Naive thymus-derived CD4-positive, alpha-beta T cell (primary cell): ENCODE data around the gene TRIML1. TPM values are rescaled to one million over a fixed set of nuclear protein-coding genes. Genes with fewer than 3 reads are reported as not detected.

Experiments
- ATAC-seq: fragments of 150-1000 bp; cut with Tn5 transposase; 2 replicates; pipeline ENCODE4 v1.10.0; 2021; ENCODE audit warnings: mild to moderate bottlenecking, moderate library complexity
- CTCF ChIA-PET: fragments of 350-600 bp; sonication (Branson Sonifier 250); formaldehyde crosslinking; loops from one replicate; lab custom pipeline; 2021; ENCODE audit warnings: antibody characterized with exemption; lab: Charles Lee
- POLR2A ChIA-PET: fragments of 350-600 bp; sonication (Branson Sonifier 250); formaldehyde crosslinking; loops from one replicate; lab custom pipeline; 2021; ENCODE audit warnings: antibody characterized with exemption, inconsistent platforms; lab: Charles Lee
- DNase-seq, 9 donors: peaks; one replicate each; pipeline versions ENCODE4 v3.0.0 to v3.0.0-alpha.2; 2020 to 2022; ENCODE audit warnings: mixed read lengths in 1 of 9
- H3K27ac ChIP-seq: one replicate; pipeline ENCODE4 v1.7.0; 2013; ENCODE audit warnings: mild to moderate bottlenecking, low read depth, low read length, moderate library complexity
- H3K27me3 ChIP-seq, 2 donors: one replicate each; pipeline ENCODE4 v1.7.0; 2013; ENCODE audit warnings: low read length in 2 of 2, mild to moderate bottlenecking in 2 of 2, moderate library complexity in 2 of 2; ENCODE audit not compliant: control insufficient read depth in 2 of 2, insufficient read depth in 2 of 2
- H3K36me3 ChIP-seq, 3 experiments: 1 replicate in 2 of 3; 2 replicates in 1 of 3; pipeline ENCODE4 v1.7.0; 2013; ENCODE audit warnings: low read length in 3 of 3, mild to moderate bottlenecking in 3 of 3, moderate library complexity in 1 of 3; ENCODE audit not compliant: insufficient read depth in 3 of 3, control insufficient read depth in 2 of 3
- H3K4me1 ChIP-seq, 2 donors: one replicate each; pipeline ENCODE4 v1.7.0; 2013; ENCODE audit warnings: low read length in 2 of 2, mild to moderate bottlenecking in 2 of 2, moderate library complexity in 1 of 2; ENCODE audit not compliant: control insufficient read depth in 2 of 2, insufficient read depth in 2 of 2
- H3K4me3 ChIP-seq: 2 replicates; pipeline ENCODE4 v1.7.0; 2013; ENCODE audit warnings: mild to moderate bottlenecking, low read length
- H3K9me3 ChIP-seq, 3 experiments: 1 replicate in 2 of 3; 2 replicates in 1 of 3; pipeline ENCODE4 v1.7.0; 2013; ENCODE audit warnings: low read length in 3 of 3; ENCODE audit not compliant: control insufficient read depth in 2 of 3
- H3K27ac Mint-ChIP-seq, 9 donors: one replicate each; pipeline ENCODE4 v1.8.0; 2020 to 2022; ENCODE audit warnings: mixed read lengths in 9 of 9, mild to moderate bottlenecking in 8 of 9, moderate library complexity in 5 of 9, inconsistent platforms in 2 of 9
- H3K27me3 Mint-ChIP-seq, 5 donors: one replicate each; pipeline ENCODE4 v1.8.0; 2021 to 2022; ENCODE audit warnings: mixed read lengths in 5 of 5, mild to moderate bottlenecking in 1 of 5
- H3K36me3 Mint-ChIP-seq, 5 donors: one replicate each; pipeline ENCODE4 v1.8.0; 2020 to 2022; ENCODE audit warnings: mixed read lengths in 5 of 5, mild to moderate bottlenecking in 3 of 5, inconsistent platforms in 1 of 5
- H3K4me1 Mint-ChIP-seq, 7 donors: one replicate each; pipeline ENCODE4 v1.8.0; 2020 to 2022; ENCODE audit warnings: mixed read lengths in 7 of 7, mild to moderate bottlenecking in 3 of 7, inconsistent platforms in 1 of 7
- H3K4me3 Mint-ChIP-seq, 10 donors: one replicate each; pipeline ENCODE4 v1.8.0; 2020 to 2022; ENCODE audit warnings: mild to moderate bottlenecking in 10 of 10, mixed read lengths in 10 of 10, moderate library complexity in 6 of 10, inconsistent platforms in 2 of 10
- H3K9me3 Mint-ChIP-seq, 11 donors: one replicate each; pipeline ENCODE4 v1.8.0; 2020 to 2022; ENCODE audit warnings: mixed read lengths in 11 of 11, mild to moderate bottlenecking in 4 of 11, inconsistent platforms in 1 of 11, moderate library complexity in 1 of 11
- intact Hi-C, 2 donors: fragments of 100-400 bp; cut with micrococcal nuclease; formaldehyde crosslinking; loops; one replicate each; pipeline ENCODE4 v1.15.1; 2023
- polyA plus RNA-seq, 2 donors: library from polyadenylated mRNA; unstranded; fragments of 300-500 nt; fragmentation: Illumina TruSeq; gene quantifications; one replicate each; pipeline ENCODE4 v1.2.3, GENCODE V29; 2021
- total RNA-seq, 6 experiments: library from RNA in 5 of 6; stranded (reverse) in 5 of 6; gene quantifications; 1 replicate in 5 of 6; 2 replicates in 1 of 6; pipeline ENCODE4 v1.2.3 and lab custom pipeline; 2021 to 2026

Gene TRIML1
- total RNA-seq (not detected), polyA plus RNA-seq (not detected), total RNA-seq (lab: John Stamatoyannopoulos, UW) (not detected)

- H3K4me3 Mint-ChIP-seq, result no peak within 1 kb of the TSS
- ChIA-PET POLR2A (no interaction called here), CTCF (no interaction called here)
- no peaks in the 10 kb centered on the region for H3K4me1 ChIP-seq
- H3K27me3 Mint-ChIP-seq, result peaks cover 0 to 4% (median 0%) of the 10 kb centered on the region in 5 donors
- no peak for ATAC-seq
- intact Hi-C loops, result no loop called here
- no peak within 1 kb of the TSS for H3K27ac Mint-ChIP-seq
- H3K36me3 Mint-ChIP-seq, result no peaks in the 10 kb centered on the region
- H3K4me3 ChIP-seq, result no peak within 1 kb of the TSS
- H3K9me3 ChIP-seq, result no peaks in the 10 kb centered on the region
- no peaks in the 10 kb centered on the region for H3K36me3 ChIP-seq
- no peak for DNase-seq
- H3K4me1 Mint-ChIP-seq, result no peaks in the 10 kb centered on the region
- no peak within 1 kb of the TSS for H3K27ac ChIP-seq
- H3K9me3 Mint-ChIP-seq, result peaks cover 0 to 27% (median 5%) of the 10 kb centered on the region in 11 donors
- H3K27me3 ChIP-seq, result no peaks in the 10 kb centered on the region
Observed at GRCh38 chr4:188139141-188139540, at the start of gene TRIML1. TRIML1 (plus strand) TSS chr4:188139441; CDS start chr4:188139559, 118 bp downstream.

GRCh38 chr4:188092824-188093223 lies 46.4 kb upstream of the TRIML1 start:
- DNase-seq (no peak), ATAC-seq (no peak)
- Histone ChIP-seq H3K9me3 (no peaks in the 10 kb centered on the region), H3K27ac (no peak overlapping the region), H3K4me3 (no peak overlapping the region), H3K36me3 (no peaks in the 10 kb centered on the region), H3K4me1 (no peaks in the 10 kb centered on the region), H3K27me3 (no peaks in the 10 kb centered on the region)
- ChIA-PET POLR2A (no interaction called here), CTCF (no interaction called here)
- Mint-ChIP-seq H3K27ac (no peak overlapping the region), H3K27me3 (no peaks in the 10 kb centered on the region), H3K36me3 (peaks cover 0 to 8% (median 0%) of the 10 kb centered on the region in 5 donors), H3K9me3 (peaks cover 3 to 37% (median 15%) of the 10 kb centered on the region in 11 donors), H3K4me3 (no peak overlapping the region), H3K4me1 (no peaks in the 10 kb centered on the region)
- intact Hi-C loops, result no loop called here

GRCh38 chr4:188106454-188106853 lies 32.8 kb upstream of the TRIML1 start:
- no peaks in the 10 kb centered on the region for H3K36me3 ChIP-seq
- ChIA-PET POLR2A (no interaction called here), CTCF (no interaction called here)
- Mint-ChIP-seq H3K27me3 (no peaks in the 10 kb centered on the region), H3K4me3 (no peak overlapping the region), H3K36me3 (peaks cover 0 to 5% (median 0%) of the 10 kb centered on the region in 5 donors), H3K4me1 (no peaks in the 10 kb centered on the region), H3K27ac (no peak overlapping the region), H3K9me3 (peaks cover 5 to 32% (median 15%) of the 10 kb centered on the region in 11 donors)
- ATAC-seq (no peak), DNase-seq (no peak)
- no peaks in the 10 kb centered on the region for H3K9me3 ChIP-seq
- no peak overlapping the region for H3K4me3 ChIP-seq
- H3K27me3 ChIP-seq, result no peaks in the 10 kb centered on the region
- intact Hi-C loops, result no loop called here
- H3K27ac ChIP-seq, result no peak overlapping the region
- no peaks in the 10 kb centered on the region for H3K4me1 ChIP-seq

GRCh38 chr4:188107931-188108843 lies 31.1 kb upstream of the TRIML1 start:
- Mint-ChIP-seq H3K9me3 (peaks cover 5 to 31% (median 14%) of the 10 kb centered on the region in 11 donors), H3K27ac (no peak overlapping the region), H3K4me1 (no peaks in the 10 kb centered on the region), H3K4me3 (no peak overlapping the region), H3K27me3 (no peaks in the 10 kb centered on the region), H3K36me3 (peaks cover 0 to 5% (median 0%) of the 10 kb centered on the region in 5 donors)
- no peaks in the 10 kb centered on the region for H3K9me3 ChIP-seq
- no peaks in the 10 kb centered on the region for H3K36me3 ChIP-seq
- H3K27ac ChIP-seq, result no peak overlapping the region
- H3K4me1 ChIP-seq, result no peaks in the 10 kb centered on the region
- ChIA-PET POLR2A (no interaction called here), CTCF (no interaction called here)
- H3K4me3 ChIP-seq, result no peak overlapping the region
- no peaks in the 10 kb centered on the region for H3K27me3 ChIP-seq
- ATAC-seq (no peak), DNase-seq (no peak)
- intact Hi-C loops, result no loop called here

- intact Hi-C loops, result no loop called here
- ATAC-seq, result no peak
- H3K4me1 ChIP-seq, result no peaks in the 10 kb centered on the region
- DNase-seq, result no peak
- Mint-ChIP-seq H3K36me3 (peaks cover 0 to 5% (median 0%) of the 10 kb centered on the region in 5 donors), H3K4me3 (no peak within 1 kb of the TSS), H3K9me3 (peaks cover 5 to 26% (median 14%) of the 10 kb centered on the region in 11 donors), H3K27me3 (no peaks in the 10 kb centered on the region), H3K4me1 (no peaks in the 10 kb centered on the region), H3K27ac (no peak within 1 kb of the TSS)
- CTCF ChIA-PET, result no interaction called here
- POLR2A ChIA-PET, result no interaction called here
- H3K27ac ChIP-seq, result no peak within 1 kb of the TSS
- H3K9me3 ChIP-seq, result no peaks in the 10 kb centered on the region
- no peaks in the 10 kb centered on the region for H3K36me3 ChIP-seq
- no peaks in the 10 kb centered on the region for H3K27me3 ChIP-seq
- H3K4me3 ChIP-seq, result no peak within 1 kb of the TSS
Observed at GRCh38 chr4:188109157-188109755, 30.0 kb upstream of the TRIML1 start, which contains the start of gene TRIML2. TRIML2 (minus strand) TSS chr4:188109603; CDS start chr4:188105368, 4,235 bp downstream.

GRCh38 chr4:188110036-188110435 lies 29.2 kb upstream of the TRIML1 start:
- intact Hi-C loops, result no loop called here
- Mint-ChIP-seq H3K27ac (no peak overlapping the region), H3K36me3 (peaks cover 0 to 5% (median 0%) of the 10 kb centered on the region in 5 donors), H3K9me3 (peaks cover 0 to 26% (median 15%) of the 10 kb centered on the region in 11 donors), H3K4me1 (no peaks in the 10 kb centered on the region), H3K27me3 (no peaks in the 10 kb centered on the region), H3K4me3 (no peak overlapping the region)
- H3K36me3 ChIP-seq, result no peaks in the 10 kb centered on the region
- no peak for ATAC-seq
- no peaks in the 10 kb centered on the region for H3K4me1 ChIP-seq
- ChIA-PET POLR2A (no interaction called here), CTCF (no interaction called here)
- H3K9me3 ChIP-seq, result no peaks in the 10 kb centered on the region
- DNase-seq, result no peak
- no peaks in the 10 kb centered on the region for H3K27me3 ChIP-seq
- no peak overlapping the region for H3K4me3 ChIP-seq
- H3K27ac ChIP-seq, result no peak overlapping the region
